Measurements from ENCODE around the gene RASL10A.

RASL10A gene

GRCh38 chr22:29330291-29330690 lies 14.8 kb upstream of the RASL10A start:
- no peak overlapping the region for H3K4me3 ChIP-seq (ENCODE audit: low read depth, low read length)
- no peak for TF ChIP-seq CTCF (IDR thresholded peaks at IDR 0.05; ENCODE audit: low read depth, low read length)
- no peak for DNase-seq (ENCODE audit: low read depth, low spot score)
- in situ Hi-C loops (cut with HindIII; ENCODE audit: low sequenced_read_pairs), result no loop called here

- no peak overlapping the region for H3K4me3 ChIP-seq (ENCODE audit: low read depth, low read length)
- DNase-seq (ENCODE audit: low read depth, low spot score), result no peak
- in situ Hi-C loops (cut with HindIII; ENCODE audit: low sequenced_read_pairs), result no loop called here
- no peak for TF ChIP-seq CTCF (IDR thresholded peaks at IDR 0.05; ENCODE audit: low read depth, low read length)
Observed at GRCh38 chr22:29329581-29329980, 14.1 kb upstream of the RASL10A start.

- no peak for TF ChIP-seq CTCF (IDR thresholded peaks at IDR 0.05; ENCODE audit: low read depth, low read length)
- DNase-seq (ENCODE audit: low read depth, low spot score), result no peak
- in situ Hi-C loops (cut with HindIII; ENCODE audit: low sequenced_read_pairs), result no loop called here
- H3K4me3 ChIP-seq (ENCODE audit: low read depth, low read length), result no peak overlapping the region
Observed at GRCh38 chr22:29328566-29329500, 13.3 kb upstream of the RASL10A start.

- no peak for DNase-seq (ENCODE audit: low read depth, low spot score)
- in situ Hi-C loops (cut with HindIII; ENCODE audit: low sequenced_read_pairs), result no loop called here
- H3K4me3 ChIP-seq (ENCODE audit: low read depth, low read length), result no peak overlapping the region
- peak; percentile 36 for TF ChIP-seq CTCF (IDR thresholded peaks at IDR 0.05; ENCODE audit: low read depth, low read length)
Observed at GRCh38 chr22:29328055-29328454, 12.6 kb upstream of the RASL10A start.

GRCh38 chr22:29327089-29327764 lies 11.7 kb upstream of the RASL10A start:
- in situ Hi-C loops (cut with HindIII; ENCODE audit: low sequenced_read_pairs), result no loop called here
- DNase-seq (ENCODE audit: low read depth, low spot score), result no peak
- TF ChIP-seq CTCF (IDR thresholded peaks at IDR 0.05; ENCODE audit: low read depth, low read length), result no peak
- H3K4me3 ChIP-seq (ENCODE audit: low read depth, low read length), result no peak overlapping the region

- DNase-seq (ENCODE audit: low read depth, low spot score), result no peak
- H3K4me3 ChIP-seq (ENCODE audit: low read depth, low read length), result no peak overlapping the region
- in situ Hi-C loops (cut with HindIII; ENCODE audit: low sequenced_read_pairs), result no loop called here
- TF ChIP-seq CTCF (IDR thresholded peaks at IDR 0.05; ENCODE audit: low read depth, low read length), result no peak
Observed at GRCh38 chr22:29326481-29326880, 11.0 kb upstream of the RASL10A start.
